ENCODE results near the gene LGALS9B.
"Not testable (repeated sequence)": the region's sequence is repeated elsewhere in the genome, so short reads cannot be mapped to it uniquely, and the experiment has no call there.

Gene LGALS9B

DNA sequence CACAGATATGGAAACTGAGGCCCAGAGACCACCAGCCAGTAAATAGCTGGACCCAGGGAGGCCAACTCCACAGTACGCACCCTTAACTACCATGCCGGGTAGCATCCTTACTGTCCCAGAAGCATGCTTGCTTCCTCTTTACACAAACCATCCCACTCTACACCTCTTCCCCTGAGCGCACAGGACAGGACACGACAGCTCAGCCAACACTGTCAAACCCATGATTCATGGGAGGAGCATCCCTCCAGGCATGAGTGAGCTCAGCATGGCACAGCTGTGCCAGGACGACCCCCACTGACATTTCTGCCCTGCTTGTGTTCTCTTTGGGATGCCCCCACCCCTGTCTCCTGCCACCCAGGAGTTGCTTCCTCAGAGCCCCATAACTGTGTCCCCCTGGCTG lies 340 bp downstream of the LGALS9B start:
- not testable (repeated sequence) for DNase-seq (ENCODE audit: low spot score)

DNA sequence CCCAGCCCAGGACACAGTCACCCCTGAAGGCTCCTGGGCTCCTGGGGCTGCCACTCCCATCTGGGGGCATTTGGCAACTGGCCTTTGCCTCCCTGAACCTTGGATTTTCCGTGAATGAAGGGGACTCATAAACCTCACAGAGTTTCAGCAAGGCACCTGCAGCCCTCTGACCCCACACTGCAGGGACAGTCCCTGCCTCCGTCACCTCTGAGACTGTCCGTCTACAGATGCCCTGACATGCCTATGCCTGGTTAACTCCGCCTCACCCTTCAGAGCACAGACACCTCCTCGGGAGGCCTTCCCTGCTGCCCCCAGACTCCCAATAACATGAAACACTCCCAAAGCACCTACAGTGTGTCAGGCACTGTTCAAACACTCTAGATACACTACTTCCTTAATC lies 786 bp downstream of the LGALS9B start:
- DNase-seq (ENCODE audit: low spot score), result not testable (repeated sequence)

DNA sequence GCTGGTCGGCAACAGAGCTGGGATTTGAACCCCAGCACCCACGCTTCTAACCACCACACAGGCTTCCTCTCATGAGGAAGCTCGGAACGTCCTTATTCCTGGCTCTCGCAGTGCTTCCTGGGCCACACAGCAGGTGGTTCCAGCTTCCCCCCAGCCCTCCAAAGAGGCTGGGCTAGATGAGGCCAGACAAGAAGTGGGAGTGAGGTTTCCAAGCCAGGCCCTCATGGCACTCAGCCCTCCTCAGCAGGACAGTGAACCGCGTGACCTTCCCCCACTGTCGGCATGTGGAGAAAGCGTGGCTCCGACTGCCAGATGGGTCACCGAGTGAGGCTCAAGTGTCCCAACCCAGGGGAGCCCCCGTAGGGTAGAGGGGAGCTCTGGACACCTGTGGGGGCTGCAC lies 1.8 kb downstream of the LGALS9B start:
- not testable (repeated sequence) for DNase-seq (ENCODE audit: low spot score)

DNA sequence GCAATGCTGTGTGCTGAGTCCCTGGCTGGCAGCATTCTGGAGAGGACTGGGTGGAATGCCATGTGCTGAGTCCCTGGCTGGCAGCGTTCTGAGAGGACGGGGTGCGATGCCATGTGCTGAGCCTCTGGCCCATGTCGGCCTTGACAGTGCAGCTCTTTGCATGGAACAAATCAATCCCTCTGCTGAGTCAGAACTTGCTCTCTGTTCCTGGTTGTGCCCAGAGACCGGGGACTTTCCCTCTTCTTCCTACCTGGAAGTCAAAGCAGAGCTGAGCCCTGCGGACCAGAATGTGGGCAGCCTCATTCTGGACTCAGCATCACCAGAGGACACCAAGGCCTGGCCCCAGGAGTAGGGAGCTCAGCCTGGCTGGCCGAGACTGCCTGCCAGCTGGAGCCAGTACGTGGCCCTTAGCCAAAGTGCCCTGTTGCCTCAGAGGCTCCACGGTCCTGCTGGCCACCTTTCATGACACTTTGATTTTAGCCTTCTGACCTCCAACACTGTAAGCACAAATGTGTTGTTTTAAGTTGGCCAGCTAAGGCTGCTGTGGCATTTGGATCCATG lies 2.4 kb downstream of the LGALS9B start:
- DNase-seq (ENCODE audit: low spot score), result not testable (repeated sequence)

GRCh38 chr17:20462158-20462557 lies 5.2 kb downstream of the LGALS9B start:
- DNase-seq (ENCODE audit: low spot score), result not testable (repeated sequence)

DNA sequence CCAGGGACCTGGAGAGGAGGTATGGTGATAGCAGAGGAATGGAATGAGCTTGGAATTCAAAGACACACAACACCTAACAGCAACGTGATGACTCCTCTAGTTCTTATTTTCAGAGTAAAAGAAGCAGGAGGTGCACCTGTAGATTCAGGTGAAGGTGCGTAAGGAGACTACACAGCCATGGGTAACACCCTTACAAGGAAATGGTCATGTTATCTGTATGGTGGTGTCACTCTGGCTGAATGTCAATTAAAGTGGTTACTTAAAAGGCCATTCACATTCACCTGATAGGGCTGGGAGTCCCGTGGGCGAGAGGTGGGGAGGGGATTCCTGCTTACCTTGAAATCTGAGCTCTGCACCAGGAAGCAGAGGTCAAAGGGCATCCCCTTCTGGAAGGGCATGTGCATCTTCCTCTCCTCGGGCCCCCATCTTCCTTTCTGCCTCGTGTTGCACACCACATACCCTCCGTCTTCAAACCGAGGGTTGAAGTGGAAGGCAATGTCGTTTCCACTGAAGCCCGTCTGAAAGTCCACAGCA lies 9.4 kb downstream of the LGALS9B start:
- not testable (repeated sequence) for DNase-seq (ENCODE audit: low spot score)

GRCh38 chr17:20455106-20455505 lies 12.2 kb downstream of the LGALS9B start:
- not testable (repeated sequence) for DNase-seq (ENCODE audit: low spot score)

DNA sequence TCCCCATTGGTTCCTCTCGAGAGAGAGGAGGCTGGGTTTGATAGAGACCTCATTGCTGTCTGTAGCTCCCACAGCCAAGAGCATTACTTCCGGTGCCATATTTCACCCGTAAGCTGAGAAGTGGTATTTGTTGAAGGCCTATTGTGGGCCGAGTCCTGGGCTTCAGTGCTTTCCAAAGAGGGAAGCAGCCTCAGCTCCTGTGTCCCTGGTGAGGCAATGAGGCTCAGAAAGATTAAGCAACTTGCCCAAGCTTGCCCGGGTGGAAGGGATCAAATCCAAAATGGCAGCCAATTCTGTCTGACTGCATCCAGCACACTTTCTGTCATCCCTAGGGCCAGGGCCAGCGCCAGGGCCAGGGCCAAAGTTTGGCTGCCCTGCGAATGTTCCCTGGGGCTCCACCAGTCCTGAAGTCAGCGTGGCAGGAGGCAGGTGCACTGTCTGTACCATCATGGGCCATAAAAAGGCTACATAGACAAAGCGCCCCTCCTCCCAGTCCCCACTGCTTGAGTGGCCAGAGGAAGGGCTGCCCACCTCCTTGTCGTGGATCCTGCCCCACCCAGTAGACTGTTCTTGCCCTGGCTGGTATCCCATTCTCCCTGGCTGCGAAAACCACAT lies 13.4 kb downstream of the LGALS9B start:
- not testable (repeated sequence) for DNase-seq (ENCODE audit: low spot score)

DNA sequence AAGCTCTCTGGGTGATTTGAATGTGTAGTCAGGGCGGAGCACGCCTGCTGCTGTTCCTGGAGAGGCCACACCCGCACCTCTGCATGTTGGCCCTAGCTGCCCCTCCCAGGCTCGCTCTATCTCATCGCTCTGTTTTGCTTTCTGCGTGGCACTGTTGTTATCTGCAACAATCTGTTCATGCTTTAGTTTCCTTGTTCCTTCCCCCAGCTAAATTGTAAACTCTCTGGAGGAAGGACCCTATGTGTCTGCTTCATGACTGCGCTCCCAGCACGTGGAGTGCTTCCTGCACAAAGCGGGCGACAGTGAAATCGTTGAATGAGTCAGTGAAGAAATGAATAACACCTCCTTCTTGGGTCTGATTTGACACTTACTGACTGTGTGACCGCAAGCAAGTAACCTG lies 16.5 kb downstream of the LGALS9B start:
- not testable (repeated sequence) for DNase-seq (ENCODE audit: low spot score)

GRCh38 chr17:20447534-20448321 lies 19.6 kb downstream of the LGALS9B start:
- not testable (repeated sequence) for DNase-seq (ENCODE audit: low spot score)

DNA sequence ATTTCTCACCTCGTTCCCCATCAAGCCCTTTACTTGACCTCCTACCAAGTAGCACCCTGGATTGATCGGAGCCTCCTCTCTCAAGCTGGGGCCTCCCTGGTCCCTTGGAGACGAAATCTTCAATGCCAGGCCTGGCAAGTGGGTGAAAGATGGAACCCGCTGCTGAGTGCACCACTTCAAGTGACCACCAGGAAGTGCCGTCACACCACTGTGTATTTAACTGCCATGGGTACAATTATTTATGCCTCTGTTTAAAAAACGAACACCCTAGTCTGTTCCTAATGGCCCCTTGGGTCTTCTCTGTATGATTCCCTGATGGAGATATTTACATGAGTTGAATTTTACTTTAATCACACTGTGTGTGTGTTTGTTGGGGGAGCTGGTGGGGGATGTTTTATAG lies 20.4 kb downstream of the LGALS9B start:
- not testable (repeated sequence) for DNase-seq (ENCODE audit: low spot score)

- DNase-seq (ENCODE audit: low spot score), result not testable (repeated sequence)
These were observed 22.6 kb downstream of the LGALS9B start for GRCh38 chr17:20444581-20445236.

DNA sequence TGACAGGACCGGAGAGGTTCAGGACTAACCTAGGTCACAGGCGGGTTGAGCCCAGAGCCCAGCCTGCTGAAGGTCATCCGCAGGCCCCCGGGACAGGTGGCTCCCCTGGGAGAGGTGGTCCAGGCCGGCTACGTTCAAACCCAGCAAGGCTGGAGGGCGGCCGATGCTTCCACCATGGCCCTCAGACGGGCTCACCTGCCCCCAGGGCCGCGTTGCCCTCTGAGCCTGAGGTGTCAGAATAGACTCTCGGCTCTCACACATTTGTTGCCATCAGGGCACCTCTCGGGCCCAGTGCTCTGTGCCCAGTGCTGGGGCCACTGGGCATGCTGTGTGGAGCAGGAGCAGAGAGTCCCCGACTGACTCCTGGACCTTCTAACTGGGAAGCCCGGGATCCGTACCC lies 23.2 kb downstream of the LGALS9B start:
- DNase-seq (ENCODE audit: low spot score), result not testable (repeated sequence)

GRCh38 chr17:20443632-20444031 lies 23.7 kb downstream of the LGALS9B start:
- not testable (repeated sequence) for DNase-seq (ENCODE audit: low spot score)

GRCh38 chr17:20440665-20441064 lies 26.7 kb downstream of the LGALS9B start:
- not testable (repeated sequence) for DNase-seq (ENCODE audit: low spot score)

DNA sequence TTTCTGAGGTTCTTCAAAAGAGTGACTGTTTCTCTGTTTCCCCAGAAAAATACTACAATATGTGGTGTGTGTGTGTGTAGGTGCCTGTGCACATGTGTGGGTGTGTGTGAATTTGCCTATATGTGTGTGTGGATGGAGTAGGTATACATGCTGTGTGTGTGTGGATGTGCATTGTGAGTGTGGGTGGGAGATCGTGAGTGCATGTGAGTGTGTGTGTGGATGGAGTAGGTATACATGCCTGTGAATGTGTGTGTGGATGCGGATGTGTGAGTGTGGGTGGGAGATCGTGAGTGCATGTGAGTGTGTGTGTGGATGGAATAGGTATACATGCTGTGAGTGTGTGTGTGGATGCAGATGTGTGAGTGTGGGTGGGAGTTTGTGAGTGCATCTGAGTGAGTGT lies 32.2 kb downstream of the LGALS9B start:
- DNase-seq (ENCODE audit: low spot score), result not testable (repeated sequence)

DNA sequence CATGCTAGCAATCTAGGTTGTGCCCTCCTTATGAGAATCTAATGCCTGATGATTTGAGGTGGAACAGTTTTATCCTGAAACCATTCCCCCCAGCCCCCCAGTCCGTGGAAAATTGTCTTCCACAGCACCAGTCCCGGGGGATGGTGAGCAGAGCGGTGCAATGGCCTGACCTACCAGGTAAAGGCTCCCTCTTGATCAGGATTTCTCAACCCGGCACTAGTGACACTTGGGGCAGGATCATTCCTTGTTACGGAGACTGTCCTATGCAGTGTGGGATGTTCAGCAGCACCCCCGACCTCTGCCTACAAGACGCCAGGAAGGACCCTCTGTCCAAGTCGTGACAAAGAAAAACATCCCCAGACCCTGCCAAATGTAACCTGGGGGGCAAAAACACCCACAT lies 34.0 kb downstream of the LGALS9B start:
- not testable (repeated sequence) for DNase-seq (ENCODE audit: low spot score)

DNA sequence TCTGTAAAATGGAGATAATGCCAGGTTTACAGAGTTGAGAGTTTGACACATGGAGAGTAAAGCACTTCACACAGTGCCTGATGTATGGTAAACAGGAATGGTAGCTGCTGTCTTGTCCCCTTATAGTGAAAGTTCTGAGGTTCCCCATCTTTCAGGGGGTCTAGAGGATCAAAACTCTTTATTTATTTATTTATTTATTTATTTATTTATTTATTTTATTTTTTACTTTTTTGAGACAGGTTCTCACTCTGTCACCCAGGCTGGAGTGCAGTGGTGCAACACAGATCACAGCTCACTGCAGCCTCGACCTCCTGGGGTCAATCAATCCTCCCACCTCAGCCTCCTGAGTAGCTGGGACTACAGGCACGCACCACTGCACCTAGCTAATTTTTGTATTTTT lies 40.1 kb downstream of the LGALS9B start:
- not testable (repeated sequence) for DNase-seq (ENCODE audit: low spot score)

- not testable (repeated sequence) for DNase-seq (ENCODE audit: low spot score)
These were observed 44.5 kb downstream of the LGALS9B start for GRCh38 chr17:20422826-20423225.

- DNase-seq (ENCODE audit: low spot score), result not testable (repeated sequence)
These were observed 48.5 kb downstream of the LGALS9B start for GRCh38 chr17:20418838-20419237.

DNA sequence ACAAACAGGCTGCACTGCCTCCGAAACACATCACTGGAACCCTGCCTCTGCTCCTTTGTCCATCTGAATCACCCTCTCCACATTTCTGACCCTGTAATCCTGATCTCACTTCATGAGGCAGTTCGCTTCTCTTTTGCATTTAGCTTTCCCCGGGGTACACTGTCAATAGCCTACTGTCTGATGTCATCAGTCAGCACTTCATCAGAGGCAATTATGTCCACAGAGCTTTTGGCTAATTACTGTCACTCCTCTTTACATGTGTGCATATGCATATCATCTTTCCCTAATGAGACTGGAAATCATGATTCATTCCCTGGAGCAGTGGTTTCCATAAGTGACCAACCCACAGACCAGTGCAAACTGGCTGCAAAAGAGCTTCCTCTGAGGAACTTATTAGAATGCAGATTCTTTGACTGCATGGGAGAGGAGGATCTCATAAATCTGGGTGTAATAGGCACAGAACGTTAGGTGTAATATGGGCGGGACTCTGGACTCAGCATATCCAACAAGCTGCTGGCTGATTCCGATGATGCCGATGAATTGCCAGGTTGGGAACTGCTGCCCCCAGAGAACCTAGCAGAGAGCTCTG lies 49.8 kb downstream of the LGALS9B start:
- not testable (repeated sequence) for DNase-seq (ENCODE audit: low spot score)

Measured in cerebellar cortex (tissue), 1 donor.